WTC11 (cell line): Measurements from ENCODE around the gene CELSR1. TPM values are rescaled to one million over a fixed set of nuclear protein-coding genes. Genes with fewer than 3 reads are reported as not detected.

Experiments
- ATAC-seq: fragments of 200-7000 bp; cut with Tn5 transposase; 2 replicates; pipeline ENCODE4 v1.10.0; 2021; ENCODE audit warnings: mild to moderate bottlenecking, moderate library complexity
- CTCF ChIA-PET: fragments of 300-600 bp; sonication (Branson Sonifier 250); formaldehyde crosslinking; loops from one replicate; lab custom pipeline; 2021; ENCODE audit warnings: antibody characterized with exemption; lab: Charles Lee
- POLR2A ChIA-PET: fragments of 350-600 bp; sonication (Branson Sonifier 250); formaldehyde crosslinking; loops from one replicate; lab custom pipeline; 2021; ENCODE audit warnings: antibody characterized with exemption; lab: Charles Lee
- DNase-seq: peaks from one replicate; pipeline ENCODE4 v3.0.0; 2021; ENCODE audit warnings: low spot score
- H3K27ac Mint-ChIP-seq: 2 replicates; pipeline ENCODE4 v1.8.0; 2021; ENCODE audit warnings: mixed read lengths
- H3K27me3 Mint-ChIP-seq: 2 replicates; pipeline ENCODE4 v1.8.0; 2021; ENCODE audit warnings: low read depth, mild to moderate bottlenecking, moderate library complexity, mixed read lengths
- H3K36me3 Mint-ChIP-seq: 2 replicates; pipeline ENCODE4 v1.8.0; 2021; ENCODE audit warnings: mixed read lengths
- H3K4me1 Mint-ChIP-seq: 2 replicates; pipeline ENCODE4 v1.8.0; 2022; ENCODE audit warnings: mixed read lengths
- H3K4me3 Mint-ChIP-seq: 2 replicates; pipeline ENCODE4 v1.8.0; 2021; ENCODE audit warnings: mild to moderate bottlenecking, moderate library complexity, mixed read lengths
- H3K9me3 Mint-ChIP-seq: 2 replicates; pipeline ENCODE4 v1.8.0; 2021; ENCODE audit warnings: mixed read lengths
- CDX4 ChIP-seq: fragments of 250-450 bp; sonication (Bioruptor Pico); IDR thresholded peaks from 2 replicates; pipeline ENCODE4 v1.9.0; 2021; ENCODE audit warnings: moderate library complexity, mild to moderate bottlenecking, inconsistent platforms, borderline replicate concordance
- ERG ChIP-seq: fragments of 250-450 bp; sonication (Bioruptor Pico); IDR thresholded peaks from 2 replicates; pipeline ENCODE4 v1.8.0; 2021; ENCODE audit warnings: mild to moderate bottlenecking
- FOXK1 ChIP-seq: sonication (generic); formaldehyde crosslinking; IDR thresholded peaks from 2 replicates; pipeline ENCODE4 v1.8.0; 2022; ENCODE audit warnings: mild to moderate bottlenecking, moderate library complexity, missing genetic modification reagents
- IRF1 ChIP-seq: sonication (generic); formaldehyde crosslinking; IDR thresholded peaks from 2 replicates; pipeline ENCODE4 v1.8.0; 2023; ENCODE audit warnings: missing genetic modification reagents
- JUN ChIP-seq: sonication (generic); formaldehyde crosslinking; IDR thresholded peaks from 2 replicates; pipeline ENCODE4 v1.8.0; 2023; ENCODE audit warnings: mild to moderate bottlenecking, missing genetic modification reagents
- MLX ChIP-seq: sonication (generic); formaldehyde crosslinking; IDR thresholded peaks from 2 replicates; pipeline ENCODE4 v1.8.1; 2023; ENCODE audit warnings: mild to moderate bottlenecking, missing genetic modification reagents, moderate library complexity
- MXD4 ChIP-seq: fragments of 250-450 bp; sonication (Bioruptor Pico); IDR thresholded peaks from 2 replicates; pipeline ENCODE4 v1.8.0; 2021; ENCODE audit warnings: mild to moderate bottlenecking, moderate library complexity, borderline replicate concordance
- MYBL2 ChIP-seq: sonication (generic); formaldehyde crosslinking; IDR thresholded peaks from 2 replicates; pipeline ENCODE4 v1.8.1; 2023; ENCODE audit warnings: mild to moderate bottlenecking, moderate library complexity, missing genetic modification reagents
- NR1H2 ChIP-seq: sonication (generic); formaldehyde crosslinking; IDR thresholded peaks from 2 replicates; pipeline ENCODE4 v1.9.0; 2021; ENCODE audit warnings: mild to moderate bottlenecking, moderate library complexity, missing genetic modification reagents
- OVOL2 ChIP-seq: fragments of 250-450 bp; sonication (Bioruptor Pico); IDR thresholded peaks from 2 replicates; pipeline ENCODE4 v1.9.0; 2021; ENCODE audit warnings: mild to moderate bottlenecking, borderline replicate concordance
- TEAD1 ChIP-seq: sonication (generic); formaldehyde crosslinking; IDR thresholded peaks from 2 replicates; pipeline ENCODE4 v1.8.0; 2022; ENCODE audit warnings: mild to moderate bottlenecking, missing genetic modification reagents
- ZNF138 ChIP-seq: sonication (generic); formaldehyde crosslinking; conservative IDR thresholded peaks from 2 replicates; pipeline ENCODE4 v1.8.1; 2022; ENCODE audit warnings: mild to moderate bottlenecking, moderate library complexity, missing genetic modification reagents
- total RNA-seq: library from RNA; stranded (reverse); gene quantifications from 3 replicates; pipeline ENCODE4 v1.2.3, GENCODE V29; 2021
- TF ChIP-seq, protein P1 (sequence below): sonication (generic); formaldehyde crosslinking; IDR thresholded peaks from 2 replicates; pipeline ENCODE4 v1.8.1; 2023; ENCODE audit warnings: mild to moderate bottlenecking, missing genetic modification reagents
- TF ChIP-seq, protein P2 (sequence below): sonication (generic); formaldehyde crosslinking; IDR thresholded peaks from 2 replicates; pipeline ENCODE4 v1.8.1; 2022; ENCODE audit warnings: mild to moderate bottlenecking, moderate library complexity, missing genetic modification reagents
- TF ChIP-seq, protein P3 (sequence below): sonication (generic); formaldehyde crosslinking; IDR thresholded peaks from 2 replicates; pipeline ENCODE4 v1.8.0; 2022; ENCODE audit warnings: mild to moderate bottlenecking, missing genetic modification reagents

The CELSR1 gene
- total RNA-seq, 1 experiment from 2014 or later, result 16.8 TPM

DNA sequence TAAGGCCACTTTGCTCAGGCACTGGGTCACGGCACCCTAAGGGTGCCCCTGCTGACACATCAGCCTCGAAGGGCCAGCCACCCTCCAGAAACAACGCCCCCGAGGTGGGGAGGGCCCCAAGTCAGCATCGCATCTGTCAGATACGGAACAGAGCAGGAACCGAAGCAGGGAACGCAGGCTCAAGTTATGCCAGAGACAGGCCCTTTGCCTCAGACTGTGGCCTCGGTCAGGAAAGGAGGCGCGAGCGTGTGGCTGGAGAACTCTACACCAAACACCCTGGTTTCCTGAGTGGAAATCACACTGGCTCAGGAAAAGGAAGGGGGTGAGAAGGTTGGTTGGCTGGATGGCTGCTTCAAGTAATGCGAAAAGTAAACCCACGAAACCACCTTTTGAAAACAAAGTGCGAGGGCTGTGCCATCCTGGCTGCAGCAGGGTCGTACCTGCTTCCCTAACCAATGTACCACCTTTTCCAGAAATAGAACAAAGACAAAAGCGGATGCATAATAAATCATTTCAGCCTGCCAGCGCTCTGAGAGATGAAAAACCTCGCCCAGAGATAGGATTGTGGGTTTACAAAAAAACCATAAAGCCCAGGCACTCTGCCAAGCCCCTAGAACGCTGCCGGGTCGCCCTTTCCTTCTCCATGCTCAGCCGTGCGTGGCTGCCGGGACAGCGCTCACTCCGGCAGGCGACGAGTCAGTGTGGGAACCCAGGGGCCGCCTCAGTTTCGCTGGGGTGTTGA, 163.3 kb downstream of the CELSR1 start:
- ATAC-seq (no peak), DNase-seq (no peak)
- TF ChIP-seq NR1H2 (CRISPR knock-in tag) (no peak), OVOL2 (CRISPR knock-in tag) (no peak), MYBL2 (CRISPR knock-in tag) (no peak), MLX (CRISPR knock-in tag) (no peak), ZNF138 (CRISPR knock-in tag) (no peak), MXD4 (no peak)
- TF ChIP-seq, protein P1, sequence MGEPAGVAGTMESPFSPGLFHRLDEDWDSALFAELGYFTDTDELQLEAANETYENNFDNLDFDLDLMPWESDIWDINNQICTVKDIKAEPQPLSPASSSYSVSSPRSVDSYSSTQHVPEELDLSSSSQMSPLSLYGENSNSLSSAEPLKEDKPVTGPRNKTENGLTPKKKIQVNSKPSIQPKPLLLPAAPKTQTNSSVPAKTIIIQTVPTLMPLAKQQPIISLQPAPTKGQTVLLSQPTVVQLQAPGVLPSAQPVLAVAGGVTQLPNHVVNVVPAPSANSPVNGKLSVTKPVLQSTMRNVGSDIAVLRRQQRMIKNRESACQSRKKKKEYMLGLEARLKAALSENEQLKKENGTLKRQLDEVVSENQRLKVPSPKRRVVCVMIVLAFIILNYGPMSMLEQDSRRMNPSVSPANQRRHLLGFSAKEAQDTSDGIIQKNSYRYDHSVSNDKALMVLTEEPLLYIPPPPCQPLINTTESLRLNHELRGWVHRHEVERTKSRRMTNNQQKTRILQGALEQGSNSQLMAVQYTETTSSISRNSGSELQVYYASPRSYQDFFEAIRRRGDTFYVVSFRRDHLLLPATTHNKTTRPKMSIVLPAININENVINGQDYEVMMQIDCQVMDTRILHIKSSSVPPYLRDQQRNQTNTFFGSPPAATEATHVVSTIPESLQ, result no peak
- TF ChIP-seq, protein P2, sequence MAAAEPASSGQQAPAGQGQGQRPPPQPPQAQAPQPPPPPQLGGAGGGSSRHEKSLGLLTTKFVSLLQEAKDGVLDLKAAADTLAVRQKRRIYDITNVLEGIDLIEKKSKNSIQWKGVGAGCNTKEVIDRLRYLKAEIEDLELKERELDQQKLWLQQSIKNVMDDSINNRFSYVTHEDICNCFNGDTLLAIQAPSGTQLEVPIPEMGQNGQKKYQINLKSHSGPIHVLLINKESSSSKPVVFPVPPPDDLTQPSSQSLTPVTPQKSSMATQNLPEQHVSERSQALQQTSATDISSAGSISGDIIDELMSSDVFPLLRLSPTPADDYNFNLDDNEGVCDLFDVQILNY (CRISPR knock-in tag), result no peak
- TF ChIP-seq, protein P3, sequence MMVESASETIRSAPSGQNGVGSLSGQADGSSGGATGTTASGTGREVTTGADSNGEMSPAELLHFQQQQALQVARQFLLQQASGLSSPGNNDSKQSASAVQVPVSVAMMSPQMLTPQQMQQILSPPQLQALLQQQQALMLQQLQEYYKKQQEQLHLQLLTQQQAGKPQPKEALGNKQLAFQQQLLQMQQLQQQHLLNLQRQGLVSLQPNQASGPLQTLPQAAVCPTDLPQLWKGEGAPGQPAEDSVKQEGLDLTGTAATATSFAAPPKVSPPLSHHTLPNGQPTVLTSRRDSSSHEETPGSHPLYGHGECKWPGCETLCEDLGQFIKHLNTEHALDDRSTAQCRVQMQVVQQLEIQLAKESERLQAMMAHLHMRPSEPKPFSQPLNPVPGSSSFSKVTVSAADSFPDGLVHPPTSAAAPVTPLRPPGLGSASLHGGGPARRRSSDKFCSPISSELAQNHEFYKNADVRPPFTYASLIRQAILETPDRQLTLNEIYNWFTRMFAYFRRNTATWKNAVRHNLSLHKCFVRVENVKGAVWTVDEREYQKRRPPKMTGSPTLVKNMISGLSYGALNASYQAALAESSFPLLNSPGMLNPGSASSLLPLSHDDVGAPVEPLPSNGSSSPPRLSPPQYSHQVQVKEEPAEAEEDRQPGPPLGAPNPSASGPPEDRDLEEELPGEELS (CRISPR knock-in tag), result no peak
- H3K4me1 Mint-ChIP-seq, result peaks cover 24% of the 10 kb centered on the region
- POLR2A ChIA-PET, result no interaction called here
- H3K27me3 Mint-ChIP-seq, result no peaks in the 10 kb centered on the region
- CTCF ChIA-PET, result interaction anchor here (1.0 kb wide), 1 partner anchor 28 kb away, joined by 3 read pairs; no protein-coding TSS in a partner anchor
- H3K36me3 Mint-ChIP-seq, result peaks cover 9% of the 10 kb centered on the region
- H3K27ac Mint-ChIP-seq, result no peak overlapping the region; the same call in 1 of the 2 replicates
- H3K4me3 Mint-ChIP-seq, result no peak overlapping the region
- H3K9me3 Mint-ChIP-seq, result peaks cover 4% of the 10 kb centered on the region

GRCh38 chr22:46373159-46373558, 164.3 kb downstream of the CELSR1 start:
- DNase-seq, result no peak
- Mint-ChIP-seq H3K27ac (no peak overlapping the region), H3K36me3 (peaks cover 9% of the 10 kb centered on the region), H3K27me3 (no peaks in the 10 kb centered on the region), H3K4me3 (no peak overlapping the region), H3K4me1 (peaks cover 15% of the 10 kb centered on the region), H3K9me3 (peaks cover 4% of the 10 kb centered on the region)
- ChIA-PET CTCF (interaction anchor here (1.0 kb wide), 1 partner anchor 29 kb away, joined by 3 read pairs; no protein-coding TSS in a partner anchor), POLR2A (no interaction called here)
- ATAC-seq, result no peak
- TF ChIP-seq ERG (CRISPR knock-in tag) (no peak), IRF1 (CRISPR knock-in tag) (no peak), JUN (CRISPR knock-in tag) (no peak), FOXK1 (CRISPR knock-in tag) (no peak), TEAD1 (CRISPR knock-in tag) (no peak), CDX4 (CRISPR knock-in tag) (no peak)
